C4-2B (cell line): ENCODE measurements around the gene AP2S1.
A peak's percentile ranks its signal among the peaks of the same experiment; 100 is the strongest.

Experiments used
- H3K27ac ChIP-seq: fragments of 450-650 bp; 2 replicates; pipeline ENCODE4 v1.5.1; 2017
- ZFX ChIP-seq: fragments of 450-650 bp; IDR thresholded peaks from 2 replicates; pipeline ENCODE4 v1.6.1; 2017
- TF ChIP-seq, protein P1 (sequence below): fragments of 450-650 bp; conservative IDR thresholded peaks from 2 replicates; pipeline ENCODE4 v1.5.1; 2017; ENCODE audit warnings: mild to moderate bottlenecking

Gene AP2S1

DNA sequence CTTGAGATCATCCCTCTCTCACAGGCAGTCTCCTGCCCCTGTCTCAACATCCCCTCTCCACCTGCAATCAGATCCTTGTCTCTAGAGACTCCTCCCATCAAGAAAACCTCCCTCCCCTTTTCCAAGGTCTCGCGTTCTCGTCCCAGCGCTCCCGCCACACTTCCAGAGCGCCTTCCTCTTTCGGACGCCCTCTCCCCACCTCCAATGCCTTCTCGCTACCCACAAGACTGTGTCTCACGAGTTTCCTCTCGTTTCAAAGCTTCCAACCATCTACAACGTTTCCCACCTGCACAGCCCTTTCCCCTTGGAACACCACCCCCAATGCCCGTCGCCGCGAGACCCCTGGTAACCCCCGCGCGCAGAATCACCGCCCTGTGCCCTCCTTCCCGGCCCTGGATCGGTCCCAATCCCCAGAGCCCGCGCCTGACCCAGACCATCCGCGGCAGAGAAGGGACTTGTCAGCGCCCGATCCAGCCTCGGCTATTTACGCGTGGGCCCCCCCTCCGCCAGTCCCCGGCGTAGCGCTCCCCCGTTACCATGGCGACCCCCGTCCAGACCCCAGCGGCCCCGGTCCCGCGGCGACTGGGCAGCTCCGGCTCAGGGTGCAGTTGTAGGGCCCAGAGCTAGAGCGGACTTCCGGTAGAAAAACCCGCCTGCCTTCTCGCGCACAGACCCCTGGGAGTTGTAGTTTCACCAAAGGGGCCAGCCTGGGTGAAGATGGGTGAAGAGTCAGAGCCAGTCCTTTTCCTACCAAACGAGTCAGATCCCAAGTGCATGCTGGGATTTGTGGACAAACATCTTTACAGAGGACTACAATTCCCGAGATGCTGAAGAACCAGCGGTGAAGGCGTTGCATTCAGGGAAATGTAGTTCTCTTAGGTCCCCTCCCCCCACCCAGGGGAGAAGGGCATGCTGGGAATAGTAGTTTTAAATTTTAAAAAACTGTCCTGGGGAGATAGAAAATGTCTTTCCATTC is at the start of gene AP2S1:
Gene AP2S1, minus strand, starts transcription at position 619 of the 976 bp plus-strand sequence. Its CDS starts 80 bp downstream, at position 539.
- peak within 1 kb of the TSS; percentile 98 for H3K27ac ChIP-seq
- TF ChIP-seq, protein P1, sequence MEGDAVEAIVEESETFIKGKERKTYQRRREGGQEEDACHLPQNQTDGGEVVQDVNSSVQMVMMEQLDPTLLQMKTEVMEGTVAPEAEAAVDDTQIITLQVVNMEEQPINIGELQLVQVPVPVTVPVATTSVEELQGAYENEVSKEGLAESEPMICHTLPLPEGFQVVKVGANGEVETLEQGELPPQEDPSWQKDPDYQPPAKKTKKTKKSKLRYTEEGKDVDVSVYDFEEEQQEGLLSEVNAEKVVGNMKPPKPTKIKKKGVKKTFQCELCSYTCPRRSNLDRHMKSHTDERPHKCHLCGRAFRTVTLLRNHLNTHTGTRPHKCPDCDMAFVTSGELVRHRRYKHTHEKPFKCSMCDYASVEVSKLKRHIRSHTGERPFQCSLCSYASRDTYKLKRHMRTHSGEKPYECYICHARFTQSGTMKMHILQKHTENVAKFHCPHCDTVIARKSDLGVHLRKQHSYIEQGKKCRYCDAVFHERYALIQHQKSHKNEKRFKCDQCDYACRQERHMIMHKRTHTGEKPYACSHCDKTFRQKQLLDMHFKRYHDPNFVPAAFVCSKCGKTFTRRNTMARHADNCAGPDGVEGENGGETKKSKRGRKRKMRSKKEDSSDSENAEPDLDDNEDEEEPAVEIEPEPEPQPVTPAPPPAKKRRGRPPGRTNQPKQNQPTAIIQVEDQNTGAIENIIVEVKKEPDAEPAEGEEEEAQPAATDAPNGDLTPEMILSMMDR, result no peak
- TF ChIP-seq ZFX, result peak; percentile 52; the same call in 1 of the 2 replicates

DNA sequence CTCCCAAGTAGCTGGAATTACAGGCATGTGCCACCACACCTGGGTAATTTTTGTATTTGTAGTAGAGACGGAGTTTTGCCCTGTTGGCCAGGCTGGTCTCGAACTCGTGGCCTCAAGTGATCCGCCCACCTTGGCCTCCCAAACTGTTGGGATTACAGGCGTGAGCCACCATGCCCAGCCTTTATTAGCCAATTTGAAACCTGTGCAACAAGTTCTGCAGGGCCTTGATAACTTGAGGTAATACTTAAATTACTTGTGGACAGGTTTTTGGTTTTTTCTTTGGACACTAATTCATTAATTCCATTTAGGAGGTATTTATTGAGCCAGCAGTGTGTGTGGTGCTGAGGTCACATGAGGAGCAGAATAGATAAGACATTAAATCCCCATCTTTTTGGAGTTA is 49.7 kb upstream of the AP2S1 start:
- H3K27ac ChIP-seq, result no peak overlapping the region; the same call in 1 of the 2 replicates

DNA sequence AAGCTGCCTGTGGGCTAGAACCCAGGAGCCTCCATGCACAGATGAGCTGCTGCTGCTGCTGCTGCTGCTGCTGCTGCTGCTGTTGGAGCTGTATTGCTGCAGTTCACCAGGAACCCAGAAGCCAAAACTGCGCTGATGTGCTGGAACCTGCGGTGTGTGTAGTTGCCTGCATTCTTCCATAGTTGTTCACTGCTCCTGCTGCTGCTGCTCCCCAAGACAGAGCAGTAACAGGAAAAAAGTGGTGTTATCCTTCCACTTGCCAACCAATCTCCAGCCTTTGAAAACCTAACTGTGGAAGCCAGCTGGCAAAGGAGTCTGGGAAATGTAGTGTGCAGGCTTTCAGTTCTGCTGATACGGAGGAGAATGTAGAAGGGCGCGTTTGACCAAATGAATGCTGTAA is 48.1 kb upstream of the AP2S1 start:
- H3K27ac ChIP-seq, result no peak overlapping the region
- TF ChIP-seq, protein P1, result no peak
- no peak for TF ChIP-seq ZFX

More for the DNA sequence above, 49.7 kb upstream of the AP2S1 start:
- TF ChIP-seq, protein P1, result no peak
- TF ChIP-seq ZFX, result no peak

DNA sequence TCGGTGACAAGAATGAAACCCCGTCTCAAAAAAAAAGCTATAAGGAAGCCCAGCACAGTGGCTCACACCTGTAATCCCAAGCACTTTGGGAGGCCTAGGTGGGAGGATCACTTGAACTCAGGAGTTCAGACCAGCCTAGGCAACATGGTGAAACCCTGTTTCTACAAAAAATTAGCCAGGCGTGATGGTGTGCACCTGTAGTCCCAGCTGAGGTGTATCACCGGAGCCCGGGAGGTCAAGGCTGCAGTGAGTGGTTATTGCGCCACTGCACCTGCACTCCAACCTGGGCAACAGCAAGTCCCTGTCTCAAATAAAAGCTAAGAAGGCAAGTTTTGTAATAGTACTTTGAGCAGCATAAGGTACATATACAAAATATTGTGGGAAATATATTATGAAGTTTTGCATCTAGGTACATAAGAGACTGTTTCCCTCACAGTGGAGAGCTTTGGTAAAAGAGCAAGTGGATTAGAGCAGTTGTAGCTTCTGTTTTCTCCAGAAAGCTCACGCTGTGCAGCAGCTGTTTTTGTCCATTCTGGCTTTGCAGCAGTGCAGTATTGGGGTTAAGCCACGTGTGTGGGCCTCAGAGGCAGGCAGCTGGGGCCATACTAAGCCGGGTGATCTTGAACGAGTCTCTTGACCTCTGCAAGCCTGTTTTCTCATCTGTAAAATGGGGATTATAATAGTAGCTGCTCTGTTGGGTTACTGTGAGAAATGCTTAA is 45.6 kb upstream of the AP2S1 start:
- no peak overlapping the region for H3K27ac ChIP-seq
- TF ChIP-seq, protein P1, result no peak
- no peak for TF ChIP-seq ZFX

DNA sequence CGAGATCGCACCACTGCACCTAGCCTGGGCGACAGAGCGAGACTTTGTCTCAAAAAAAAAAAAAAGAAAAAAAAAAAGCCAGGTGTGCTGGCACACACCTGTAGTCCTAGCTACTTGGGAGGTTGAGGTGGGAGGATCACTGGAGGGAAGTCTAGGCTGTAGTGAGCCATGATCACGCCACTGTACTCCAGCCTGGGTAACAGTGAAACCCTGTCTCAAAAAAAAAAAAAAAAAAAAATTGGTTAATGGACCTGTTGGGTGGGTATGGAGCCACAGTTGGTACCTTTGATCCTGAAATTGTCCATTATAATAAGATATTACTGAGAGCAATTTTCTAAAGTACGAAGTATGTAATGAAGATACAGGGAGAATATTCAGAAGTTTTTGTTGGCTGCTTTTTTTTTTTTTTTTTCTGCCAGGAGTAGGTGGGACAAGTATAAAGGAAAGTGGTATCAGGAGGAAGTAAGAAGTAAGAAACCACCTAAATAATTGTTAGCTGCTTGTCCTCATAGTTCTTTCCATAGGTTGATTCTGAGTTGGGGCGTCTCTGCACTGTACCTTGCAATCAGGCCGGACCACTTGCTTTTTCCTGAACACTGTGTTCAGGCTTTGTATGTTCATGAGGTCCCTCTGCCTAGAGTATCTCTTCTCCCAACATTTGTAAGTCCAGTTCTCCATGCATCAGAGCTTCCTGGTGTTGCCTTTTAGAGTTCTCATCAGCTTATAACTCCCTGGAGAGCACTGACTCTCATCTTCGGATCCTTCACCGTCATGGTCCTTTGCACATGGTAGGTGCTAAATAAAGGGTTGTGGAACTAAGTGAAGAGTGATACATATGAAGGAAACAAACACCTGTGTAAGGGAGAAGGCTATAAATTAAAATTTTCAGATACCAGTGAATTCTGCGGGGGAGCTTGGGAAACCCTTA is 41.9 kb upstream of the AP2S1 start:
- no peak overlapping the region for H3K27ac ChIP-seq
- no peak for TF ChIP-seq ZFX
- TF ChIP-seq, protein P1, result no peak

DNA sequence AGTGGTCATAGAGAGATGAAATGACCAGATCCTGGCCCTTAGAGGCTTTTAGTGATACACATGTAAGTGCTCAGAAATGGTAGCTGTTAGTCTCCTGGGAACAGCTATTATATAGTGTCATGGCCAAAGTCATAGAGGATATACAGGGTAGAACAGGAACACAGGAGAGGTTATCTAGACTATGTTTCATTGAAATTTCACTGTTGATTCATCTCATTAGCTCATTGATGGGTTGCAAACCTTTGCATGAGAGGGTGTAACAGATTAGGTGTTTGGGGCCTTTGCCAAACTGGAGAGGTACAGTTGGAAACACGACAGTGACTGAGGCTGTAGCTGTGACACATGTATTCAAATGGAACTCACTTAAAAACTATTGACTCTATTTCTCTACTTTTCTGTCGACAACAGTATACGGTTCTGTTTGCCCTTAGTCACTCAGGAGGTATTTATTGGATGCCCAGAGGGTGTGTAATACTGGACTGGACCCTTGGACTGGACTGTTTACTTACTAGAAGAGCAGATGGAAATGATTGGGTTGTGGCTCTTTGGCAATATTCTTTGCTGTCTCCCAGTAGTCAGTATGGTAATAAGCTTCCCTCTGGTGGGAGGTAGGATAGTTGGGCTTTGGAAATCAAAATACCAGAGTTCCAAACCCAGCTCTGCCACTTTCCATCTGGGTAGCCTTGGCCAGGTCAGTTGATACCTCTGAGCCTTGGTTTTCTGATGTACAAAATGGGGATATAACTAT is 40.0 kb upstream of the AP2S1 start:
- TF ChIP-seq, protein P1, result no peak
- TF ChIP-seq ZFX, result no peak
- no peak overlapping the region for H3K27ac ChIP-seq
